Measurements from ENCODE around the gene POPDC3. TPM values are rescaled to one million over a fixed set of nuclear protein-coding genes. Genes with fewer than 3 reads are reported as not detected.

POPDC3 gene
- total RNA-seq, 1 experiment from 2014 or later = 7.9 TPM

DNA sequence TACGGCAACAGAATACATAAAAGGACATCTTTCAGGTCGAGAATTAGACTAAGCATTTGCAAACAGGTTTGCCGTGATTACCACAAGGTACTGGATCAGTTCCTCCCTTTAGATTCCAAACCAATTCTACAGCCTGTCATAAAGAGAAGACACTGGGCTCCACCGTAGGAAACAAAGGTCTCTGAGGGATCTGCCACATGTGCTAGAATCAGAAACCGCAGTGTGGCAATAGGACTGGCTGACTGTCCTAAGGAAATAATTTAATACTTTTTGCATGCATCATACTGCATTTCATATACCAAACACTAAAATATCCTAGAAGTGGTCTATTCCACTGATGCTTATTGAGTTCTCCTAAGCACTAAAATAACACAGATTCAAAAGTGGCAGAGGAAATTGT, 59.2 kb downstream of the POPDC3 start:
- intact Hi-C loops (cut with micrococcal nuclease) = no loop called here
- BruUV-seq (replicated peaks) = no TSS peak
- DNase-seq (ENCODE audit: unreplicated experiment) = peak; percentile 5
- POLR2A ChIA-PET = interaction anchor here (1.0 kb wide), 1 partner anchor 55 kb away, joined by 4 read pairs; no protein-coding TSS in a partner anchor
- CTCF ChIA-PET = interaction anchor here (0.6 kb wide), 1 partner anchor 455 kb away, joined by 4 read pairs; no protein-coding TSS in a partner anchor
- H3K36me3 Mint-ChIP-seq (ENCODE audit: insufficient read depth, unreplicated experiment) = no peaks in the 10 kb centered on the region
- no peak overlapping the region for H3K27ac Mint-ChIP-seq (ENCODE audit: low read depth, unreplicated experiment)
- no peak overlapping the region for H3K4me3 Mint-ChIP-seq (ENCODE audit: unreplicated experiment)
- no peak for TF ChIP-seq CTCF (IDR thresholded peaks at IDR 0.05; ENCODE audit: unreplicated experiment)
- no peaks in the 10 kb centered on the region for H3K4me1 Mint-ChIP-seq (ENCODE audit: insufficient read depth, unreplicated experiment)
- H3K9me3 Mint-ChIP-seq (ENCODE audit: unreplicated experiment) = no peaks in the 10 kb centered on the region
- H3K27me3 Mint-ChIP-seq (ENCODE audit: insufficient read depth, unreplicated experiment) = no peaks in the 10 kb centered on the region

GRCh38 chr6:105116150-105116549, 63.7 kb downstream of the POPDC3 start:
- H3K9me3 Mint-ChIP-seq (ENCODE audit: unreplicated experiment) = no peaks in the 10 kb centered on the region
- ChIA-PET POLR2A (interaction anchor here (0.6 to 0.7 kb wide), 2 partner anchors 121 to 243 kb away, joined by 3 read pairs; no protein-coding TSS in a partner anchor), CTCF (interaction anchor here (0.5 to 1.3 kb wide), 5 partner anchors 13 to 326 kb away, joined by 3 to 6 read pairs (median 3); partner anchors contain the start of gene PREP)
- H3K4me3 Mint-ChIP-seq (ENCODE audit: unreplicated experiment) = no peak overlapping the region
- intact Hi-C loops (cut with micrococcal nuclease) = no loop called here
- no peaks in the 10 kb centered on the region for H3K4me1 Mint-ChIP-seq (ENCODE audit: insufficient read depth, unreplicated experiment)
- no peak for TF ChIP-seq CTCF (IDR thresholded peaks at IDR 0.05; ENCODE audit: unreplicated experiment)
- no peaks in the 10 kb centered on the region for H3K36me3 Mint-ChIP-seq (ENCODE audit: insufficient read depth, unreplicated experiment)
- BruUV-seq (replicated peaks) = no TSS peak
- H3K27me3 Mint-ChIP-seq (ENCODE audit: insufficient read depth, unreplicated experiment) = no peaks in the 10 kb centered on the region
- no peak for DNase-seq (ENCODE audit: unreplicated experiment)
- H3K27ac Mint-ChIP-seq (ENCODE audit: low read depth, unreplicated experiment) = no peak overlapping the region

GRCh38 chr6:105113422-105113821, 66.4 kb downstream of the POPDC3 start:
- TF ChIP-seq CTCF (IDR thresholded peaks at IDR 0.05; ENCODE audit: unreplicated experiment) = no peak
- CTCF ChIA-PET = interaction anchor here (1.8 kb wide), 1 partner anchor 11 kb away, joined by 3 read pairs; no protein-coding TSS in a partner anchor
- Mint-ChIP-seq H3K9me3 (ENCODE audit: unreplicated experiment) (no peaks in the 10 kb centered on the region), H3K4me1 (ENCODE audit: insufficient read depth, unreplicated experiment) (no peaks in the 10 kb centered on the region), H3K4me3 (ENCODE audit: unreplicated experiment) (no peak overlapping the region), H3K27me3 (ENCODE audit: insufficient read depth, unreplicated experiment) (no peaks in the 10 kb centered on the region), H3K27ac (ENCODE audit: low read depth, unreplicated experiment) (no peak overlapping the region), H3K36me3 (ENCODE audit: insufficient read depth, unreplicated experiment) (peaks cover 4% of the 10 kb centered on the region)
- DNase-seq (ENCODE audit: unreplicated experiment) = no peak
- intact Hi-C loops (cut with micrococcal nuclease) = no loop called here
- no TSS peak for BruUV-seq (replicated peaks)
- POLR2A ChIA-PET = interaction anchor here (0.6 kb wide), 1 partner anchor 18 kb away, joined by 3 read pairs; no protein-coding TSS in a partner anchor

- CTCF ChIA-PET = interaction anchor here (0.6 to 1.8 kb wide), 3 partner anchors 11 to 257 kb away, joined by 3 read pairs; no protein-coding TSS in a partner anchor
- H3K27me3 Mint-ChIP-seq (ENCODE audit: insufficient read depth, unreplicated experiment) = no peaks in the 10 kb centered on the region
- no peaks in the 10 kb centered on the region for H3K4me1 Mint-ChIP-seq (ENCODE audit: insufficient read depth, unreplicated experiment)
- DNase-seq (ENCODE audit: unreplicated experiment) = no peak
- H3K4me3 Mint-ChIP-seq (ENCODE audit: unreplicated experiment) = no peak overlapping the region
- no peak overlapping the region for H3K27ac Mint-ChIP-seq (ENCODE audit: low read depth, unreplicated experiment)
- H3K36me3 Mint-ChIP-seq (ENCODE audit: insufficient read depth, unreplicated experiment) = peaks cover 4% of the 10 kb centered on the region
- BruUV-seq (replicated peaks) = no TSS peak
- POLR2A ChIA-PET = interaction anchor here (0.9 kb wide), 1 partner anchor 13 kb away, joined by 4 read pairs; no protein-coding TSS in a partner anchor
- TF ChIP-seq CTCF (IDR thresholded peaks at IDR 0.05; ENCODE audit: unreplicated experiment) = no peak
- intact Hi-C loops (cut with micrococcal nuclease) = no loop called here
- H3K9me3 Mint-ChIP-seq (ENCODE audit: unreplicated experiment) = no peaks in the 10 kb centered on the region
Measured at GRCh38 chr6:105112577-105112976, 67.2 kb downstream of the POPDC3 start.
